NOMO-1 (cell line): Measurements from ENCODE around the gene NXT2.
"Not testable (repeated sequence)": the region's sequence is repeated elsewhere in the genome, so short reads cannot be mapped to it uniquely, and the experiment has no call there.

Experiments
- DNase-seq, 2 experiments: peaks; one replicate each; lab custom pipeline; 2025; ENCODE audit not compliant: unreplicated experiment in 2 of 2; lab: John Stamatoyannopoulos, UW

The NXT2 gene

GRCh38 chrX:109536439-109537323, at the start of gene NXT2:
Gene NXT2 (plus strand): TSS chrX:109536844. CDS start chrX:109537007, 163 bp downstream.
- peak; percentile 75 to 85 for DNase-seq

GRCh38 chrX:109487640-109488039, 49.0 kb upstream of the NXT2 start:
- DNase-seq: peak; percentile 60 to 86

- DNase-seq: peak in 1 of 2 experiments; percentile 4
Measured at GRCh38 chrX:109489174-109489573, 47.5 kb upstream of the NXT2 start.

GRCh38 chrX:109498434-109498833, 38.2 kb upstream of the NXT2 start:
- no peak for DNase-seq

- DNase-seq: no peak
Measured at GRCh38 chrX:109501176-109501575, 35.5 kb upstream of the NXT2 start.

- no peak for DNase-seq
Measured at GRCh38 chrX:109508915-109509314, 27.7 kb upstream of the NXT2 start.

- peak in 1 of 2 experiments; percentile 13 for DNase-seq
Measured at GRCh38 chrX:109511113-109511512, 25.5 kb upstream of the NXT2 start.

- no peak for DNase-seq
Measured at GRCh38 chrX:109519001-109519400, 17.6 kb upstream of the NXT2 start.

GRCh38 chrX:109533005-109533404, 3.6 kb upstream of the NXT2 start:
- DNase-seq: peak; percentile 19 to 61

GRCh38 chrX:109533631-109534030, 3.0 kb upstream of the NXT2 start:
- no peak for DNase-seq

GRCh38 chrX:109534933-109535332, 1.7 kb upstream of the NXT2 start:
- no peak for DNase-seq

- no peak for DNase-seq
Measured at GRCh38 chrX:109535578-109535977, 1.1 kb upstream of the NXT2 start.

- no peak for DNase-seq
Measured at GRCh38 chrX:109537324-109537665, 651 bp downstream of the NXT2 start.

- DNase-seq: not testable (repeated sequence)
Measured at GRCh38 chrX:109539007-109539406, 2.4 kb downstream of the NXT2 start.

- no peak for DNase-seq
Measured at GRCh38 chrX:109553862-109554261, 17.2 kb downstream of the NXT2 start.

- not testable (repeated sequence) for DNase-seq
Measured at GRCh38 chrX:109576083-109576482, 39.4 kb downstream of the NXT2 start.

- no peak for DNase-seq
Measured at GRCh38 chrX:109577055-109577454, 40.4 kb downstream of the NXT2 start.

- no peak for DNase-seq
Measured at GRCh38 chrX:109578916-109579315, 42.3 kb downstream of the NXT2 start.

- no peak for DNase-seq
Measured at GRCh38 chrX:109585488-109585887, 48.8 kb downstream of the NXT2 start.

- DNase-seq: no peak
Measured at GRCh38 chrX:109590176-109590575, 53.5 kb downstream of the NXT2 start.
